Measurements from ENCODE around the gene SPON1.
A peak's percentile ranks its signal among the peaks of the same experiment; 100 is the strongest.
"Not testable (repeated sequence)": the region's sequence is repeated elsewhere in the genome, so short reads cannot be mapped to it uniquely, and the experiment has no call there.

SPON1 gene

DNA sequence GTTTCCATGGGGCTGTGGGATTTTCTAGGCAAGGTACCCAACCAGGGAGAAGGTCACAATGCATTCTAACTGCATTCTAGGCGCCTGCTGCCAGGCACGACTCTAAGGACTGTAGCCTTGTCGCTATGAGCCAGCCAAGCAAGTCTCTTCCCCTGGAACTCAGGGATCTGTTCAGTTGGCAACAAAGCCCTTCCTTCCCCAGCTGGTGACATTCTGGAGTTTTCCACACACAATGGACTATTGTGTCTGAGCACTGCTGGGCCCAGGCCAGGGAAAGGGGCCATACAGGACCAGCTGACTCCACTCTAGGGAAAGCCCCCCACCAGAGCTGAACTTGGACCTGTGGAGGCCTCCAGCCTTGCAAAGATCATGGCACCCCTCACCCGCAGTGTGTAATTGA is 279.7 kb downstream of the SPON1 start:
- no peak for DNase-seq (ENCODE audit: low read depth in 2 of 2)

DNA sequence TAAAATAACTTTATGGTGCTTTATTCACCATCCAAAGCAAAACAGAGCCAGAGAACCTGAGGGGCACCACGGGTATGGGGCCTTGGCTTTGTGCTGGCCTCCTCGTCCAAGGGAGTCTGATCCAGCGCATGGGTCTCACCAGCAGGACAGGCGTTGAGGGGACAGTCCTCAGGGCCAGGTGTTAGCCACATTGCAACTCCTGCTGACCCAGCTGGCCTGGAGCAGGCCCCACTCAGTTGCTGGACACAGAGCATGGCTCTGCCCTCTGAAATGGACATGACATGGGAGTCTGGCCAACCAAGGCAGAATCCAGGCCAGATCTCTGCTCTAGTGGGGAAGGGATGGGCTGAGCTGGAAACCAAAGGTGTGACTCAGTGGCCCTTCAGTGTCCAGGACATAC is 280.2 kb downstream of the SPON1 start:
- DNase-seq (ENCODE audit: low read depth in 2 of 2): no peak

DNA sequence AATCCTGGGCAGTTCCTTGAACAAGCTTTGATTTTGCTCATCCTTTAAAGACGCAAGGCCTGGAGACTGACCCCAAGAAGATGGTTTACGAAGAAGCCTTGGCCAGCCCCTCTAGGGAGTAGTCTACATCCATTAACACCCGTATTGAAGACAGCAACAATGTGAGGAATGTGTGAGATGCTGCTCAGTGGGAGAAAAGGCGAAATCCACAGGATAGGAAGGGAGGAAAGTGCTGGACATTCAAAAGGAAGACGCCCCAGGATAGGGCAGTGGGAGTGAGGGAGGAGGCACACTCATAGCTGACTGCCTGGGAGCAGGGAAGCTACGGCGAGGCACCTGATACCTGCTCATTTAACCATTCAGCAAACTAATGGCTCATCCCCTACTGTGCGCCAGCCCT is 282.4 kb downstream of the SPON1 start:
- no peak for DNase-seq (ENCODE audit: low read depth in 2 of 2)

- no peak for DNase-seq (ENCODE audit: low read depth in 2 of 2)
These were observed 282.9 kb downstream of the SPON1 start for GRCh38 chr11:14245444-14245843.

GRCh38 chr11:14248580-14248981 is 286.1 kb downstream of the SPON1 start:
- DNase-seq (ENCODE audit: low read depth in 2 of 2): no peak

DNA sequence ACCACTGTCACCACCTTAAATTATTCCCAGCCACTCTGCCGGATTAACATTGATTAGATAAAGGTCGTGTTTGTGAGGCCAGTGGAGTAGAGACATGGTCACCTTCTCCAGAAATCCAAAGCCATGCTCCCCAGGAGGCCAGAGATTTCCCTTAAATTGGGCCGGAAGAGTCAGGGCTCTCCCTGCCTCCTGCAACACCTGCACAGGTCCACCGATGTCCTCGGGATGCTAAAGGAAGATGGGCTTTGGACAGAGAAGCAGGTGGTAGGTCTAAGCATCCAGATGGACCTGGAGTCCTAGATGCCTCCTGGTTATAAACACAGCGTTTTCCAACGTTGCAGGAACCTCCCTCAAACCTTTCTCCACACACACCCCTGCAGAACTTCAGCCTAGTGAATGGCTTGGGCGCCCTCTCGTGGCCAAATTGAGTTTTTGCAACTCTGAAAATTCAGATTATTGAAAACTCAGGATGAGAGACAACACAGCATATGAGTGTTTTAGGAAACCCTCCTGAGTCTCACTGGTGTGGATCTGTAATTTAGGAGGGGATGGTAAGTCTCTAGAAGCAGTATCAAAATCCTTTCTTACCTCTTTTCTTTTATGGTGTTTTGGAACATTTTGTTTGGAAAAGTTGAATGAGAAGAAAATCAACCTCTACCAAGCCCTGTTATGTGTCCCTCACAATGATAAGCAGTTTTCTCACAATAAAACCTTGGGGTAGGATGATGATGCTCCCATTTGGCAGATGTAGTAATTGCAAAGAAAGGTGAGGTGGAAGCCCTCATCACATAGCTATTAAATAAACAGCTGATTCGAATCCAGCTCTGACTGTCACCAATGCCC is 286.8 kb downstream of the SPON1 start:
- peak; percentile 28 to 55 for DNase-seq (ENCODE audit: low read depth in 2 of 2)

GRCh38 chr11:14251754-14252153 is 289.2 kb downstream of the SPON1 start:
- no peak for DNase-seq (ENCODE audit: low read depth in 2 of 2)

DNA sequence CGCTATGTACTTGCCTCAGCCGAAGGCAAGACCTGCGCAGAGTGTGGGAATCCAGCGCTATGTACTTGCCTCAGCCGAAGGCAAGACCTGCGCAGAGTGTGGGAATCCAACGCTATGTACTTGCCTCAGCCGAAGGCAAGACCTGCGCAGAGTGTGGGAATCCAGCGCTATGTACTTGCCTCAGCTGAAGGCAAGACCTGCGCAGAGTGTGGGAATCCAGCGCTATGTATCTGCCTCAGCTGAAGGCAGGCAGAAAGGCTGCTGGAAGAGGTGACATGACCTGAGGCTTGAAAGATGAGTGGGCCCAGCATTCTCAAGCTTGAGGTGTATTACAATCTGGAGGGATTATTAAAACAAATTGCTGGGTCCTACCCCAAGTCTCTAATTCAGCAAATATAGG is 290.0 kb downstream of the SPON1 start:
- not testable (repeated sequence) for DNase-seq (ENCODE audit: low read depth in 2 of 2)

GRCh38 chr11:14253421-14253820 is 290.9 kb downstream of the SPON1 start:
- no peak for DNase-seq (ENCODE audit: low read depth in 2 of 2)

DNA sequence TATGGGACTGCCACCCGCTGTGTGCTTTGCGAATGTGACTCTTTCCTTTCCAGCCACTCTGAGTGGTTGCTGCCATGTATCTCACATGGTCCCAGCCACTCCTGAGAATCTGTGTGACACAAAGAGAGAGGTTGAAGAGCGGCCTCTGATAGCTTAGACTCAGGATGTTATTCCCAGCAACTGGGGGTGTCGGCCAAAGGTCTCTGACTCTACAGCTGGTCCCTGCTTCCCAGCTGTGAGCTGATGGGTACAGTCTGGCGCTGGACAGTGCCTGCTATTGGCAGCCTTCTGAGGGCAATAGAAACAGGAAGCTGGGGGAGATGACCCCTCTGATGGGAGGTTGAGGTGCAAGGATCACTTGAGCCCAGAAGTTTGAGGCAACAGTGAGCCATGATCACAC is 291.3 kb downstream of the SPON1 start:
- no peak for DNase-seq (ENCODE audit: low read depth in 2 of 2)

DNA sequence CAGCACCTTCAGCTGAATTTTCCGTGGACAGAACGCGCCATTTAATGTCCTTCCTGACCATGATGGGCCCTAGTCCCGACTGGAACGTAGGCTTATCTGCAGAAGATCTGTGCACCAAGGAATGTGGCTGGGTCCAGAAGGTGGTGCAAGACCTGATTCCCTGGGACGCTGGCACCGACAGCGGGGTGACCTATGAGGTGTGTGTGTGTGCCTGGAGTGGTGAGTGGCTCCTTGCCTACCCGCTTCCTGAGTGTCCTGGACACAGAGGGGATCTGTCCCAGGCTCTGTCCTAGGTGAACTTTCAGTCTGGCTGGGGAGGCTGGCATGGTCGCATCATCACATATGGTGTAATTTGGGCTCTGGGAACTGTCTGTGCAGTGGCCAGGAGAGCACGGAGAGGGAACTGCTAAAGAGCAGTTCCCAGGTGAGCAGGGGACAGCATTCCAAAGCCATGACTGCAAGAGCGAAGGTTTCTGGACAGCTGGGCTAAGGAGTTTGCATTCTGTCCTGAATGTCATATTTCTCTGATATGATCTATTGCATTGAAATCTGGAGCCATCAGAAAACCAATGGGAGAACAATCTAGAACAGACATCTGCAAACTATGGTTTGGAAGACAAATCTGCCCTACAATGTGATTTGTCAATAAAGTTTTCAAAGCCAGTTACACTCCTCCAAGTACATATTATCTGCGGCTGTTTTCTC is 292.2 kb downstream of the SPON1 start:
- no peak for DNase-seq (ENCODE audit: low read depth in 2 of 2)

DNA sequence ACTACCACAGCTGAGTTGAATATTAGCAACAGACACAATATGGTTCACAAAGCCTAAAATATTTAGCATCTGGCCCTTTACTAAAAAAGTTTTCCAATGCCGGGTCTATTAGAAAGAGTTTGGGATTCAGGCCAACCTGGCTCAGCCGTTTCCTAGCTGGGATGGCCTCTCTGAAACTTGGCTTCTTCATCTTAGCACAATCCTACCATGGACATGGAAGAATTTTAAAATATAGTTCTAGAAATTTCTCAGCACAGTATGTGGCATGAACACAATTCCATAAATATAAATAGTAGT is 292.7 kb downstream of the SPON1 start:
- DNase-seq (ENCODE audit: low read depth in 2 of 2): no peak

DNA sequence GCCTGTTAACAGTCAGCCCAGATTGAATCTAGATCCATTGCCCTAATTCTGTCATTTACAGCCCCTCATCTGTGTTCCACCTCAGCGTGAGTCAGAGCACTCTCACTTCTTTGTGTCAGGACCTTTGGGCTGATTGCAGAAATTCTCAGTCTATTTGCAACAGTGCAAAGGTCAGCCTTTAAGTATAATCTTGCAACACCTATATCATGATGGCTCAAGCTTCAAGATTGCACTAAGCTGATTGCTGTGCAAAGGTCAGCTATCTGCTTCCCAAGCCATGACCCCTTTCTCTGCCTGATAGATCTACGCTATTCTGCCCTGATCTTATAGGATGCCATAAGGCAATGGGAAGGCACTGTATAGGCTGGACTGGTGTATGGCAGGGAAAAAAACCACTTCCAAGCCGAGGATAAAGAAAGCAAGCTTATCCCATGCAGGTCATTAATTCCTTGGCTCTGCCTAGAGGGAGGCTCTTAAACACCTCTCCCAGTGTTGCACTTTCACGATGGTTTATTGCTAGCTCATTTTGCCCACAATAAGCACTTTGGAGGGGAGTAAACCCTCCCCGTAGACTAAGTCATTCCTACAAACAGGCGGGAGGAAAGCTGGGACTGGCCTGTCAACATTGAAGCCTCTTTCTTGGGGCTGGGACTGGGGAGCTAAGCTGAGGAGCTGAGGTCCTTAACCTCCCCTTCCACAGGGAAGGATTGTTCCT is 295.9 kb downstream of the SPON1 start:
- no peak for DNase-seq (ENCODE audit: low read depth in 2 of 2)

DNA sequence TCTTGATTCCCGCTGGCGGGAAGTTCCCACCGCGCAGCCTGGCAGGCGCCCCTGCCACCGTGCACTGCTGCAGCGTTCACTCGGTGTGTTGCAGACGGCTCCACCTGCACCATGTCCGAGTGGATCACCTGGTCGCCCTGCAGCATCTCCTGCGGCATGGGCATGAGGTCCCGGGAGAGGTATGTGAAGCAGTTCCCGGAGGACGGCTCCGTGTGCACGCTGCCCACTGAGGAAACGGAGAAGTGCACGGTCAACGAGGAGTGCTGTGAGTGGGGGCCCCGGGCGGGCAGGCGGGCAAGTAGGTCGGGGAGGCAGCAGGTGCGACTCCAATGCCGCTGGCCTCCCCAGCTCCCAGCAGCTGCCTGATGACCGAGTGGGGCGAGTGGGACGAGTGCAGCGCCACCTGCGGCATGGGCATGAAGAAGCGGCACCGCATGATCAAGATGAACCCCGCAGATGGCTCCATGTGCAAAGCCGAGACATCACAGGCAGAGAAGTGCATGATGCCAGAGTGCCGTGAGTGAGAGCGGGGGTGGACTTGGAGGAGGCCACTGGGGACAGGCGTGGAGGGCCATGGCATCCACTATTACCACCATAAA is 296.8 kb downstream of the SPON1 start:
- DNase-seq (ENCODE audit: low read depth in 2 of 2): no peak

GRCh38 chr11:14259878-14260277 is 297.4 kb downstream of the SPON1 start:
- DNase-seq (ENCODE audit: low read depth in 2 of 2): no peak

DNA sequence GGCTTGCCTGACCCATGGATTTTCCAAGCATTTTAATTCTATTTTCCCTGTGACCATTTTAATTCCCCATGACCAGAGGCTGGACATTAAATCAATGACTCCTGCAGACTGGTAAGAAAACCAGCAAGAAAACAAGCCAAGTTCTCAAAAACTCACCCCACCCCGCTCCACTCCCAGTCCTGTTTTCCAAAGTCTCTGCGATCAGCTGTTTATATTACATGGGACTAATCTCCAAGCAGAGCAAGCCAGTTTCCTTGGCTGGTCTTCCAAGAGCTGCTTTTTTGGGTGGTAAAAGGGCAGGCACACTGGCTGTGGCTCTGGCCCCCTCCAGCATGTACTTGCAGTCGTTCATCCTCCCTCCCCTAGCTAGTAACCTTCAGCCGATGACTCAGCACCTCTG is 298.5 kb downstream of the SPON1 start:
- no peak for DNase-seq (ENCODE audit: low read depth in 2 of 2)

DNA sequence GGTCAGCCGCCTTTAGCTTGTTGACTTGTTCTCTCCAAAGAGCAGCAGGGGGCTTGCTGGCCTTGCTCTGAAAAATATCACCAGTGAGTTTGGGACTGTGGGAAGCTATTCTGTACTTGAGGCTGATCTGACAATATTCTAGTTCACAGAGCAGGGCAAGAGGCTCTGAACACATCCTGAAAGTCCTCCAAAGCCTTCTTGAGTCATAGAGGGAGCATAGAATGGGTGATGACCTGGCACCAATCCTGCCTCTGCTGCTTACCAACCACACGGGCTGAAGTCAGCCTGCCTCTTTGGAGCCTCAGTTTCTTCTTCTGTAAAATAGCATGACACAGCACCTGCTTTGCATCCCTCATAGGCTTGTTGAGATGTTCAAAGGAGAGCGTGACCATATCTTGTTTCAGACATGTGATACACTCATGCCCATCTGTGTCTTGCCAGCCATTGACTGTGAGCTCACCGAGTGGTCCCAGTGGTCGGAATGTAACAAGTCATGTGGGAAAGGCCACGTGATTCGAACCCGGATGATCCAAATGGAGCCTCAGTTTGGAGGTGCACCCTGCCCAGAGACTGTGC is 299.8 kb downstream of the SPON1 start:
- DNase-seq (ENCODE audit: low read depth in 2 of 2): no peak

- DNase-seq (ENCODE audit: low read depth in 2 of 2): no peak
These were observed 302.4 kb downstream of the SPON1 start for GRCh38 chr11:14264966-14265365.

GRCh38 chr11:14266622-14267021 is 304.1 kb downstream of the SPON1 start:
- no peak for DNase-seq (ENCODE audit: low read depth in 2 of 2)

- DNase-seq (ENCODE audit: low read depth in 2 of 2): no peak
These were observed 305.5 kb downstream of the SPON1 start for GRCh38 chr11:14267861-14268635.

Data from stimulated activated CD4-positive, alpha-beta T cell treated with anti-CD3 and anti-CD28 coated beads, Interleukin-15, amount 100 ng/mL, for 48 hours (primary cell).